Liver (tissue), 9 donors: ENCODE results near the gene ITGB2. TPM values are rescaled to one million over a fixed set of nuclear protein-coding genes. Genes with fewer than 3 reads are reported as not detected.

Experiments used
- DNase-seq: peaks from one replicate; pipeline ENCODE4 v3.0.0-alpha.2; 2017; ENCODE audit warnings: low spot score
- H3K27ac ChIP-seq, 2 donors: one replicate each; pipeline ENCODE4 v1.7.0; 2013; ENCODE audit warnings: inconsistent platforms in 2 of 2, low read length in 2 of 2, control low read depth in 1 of 2, low read depth in 1 of 2, mild to moderate bottlenecking in 1 of 2
- H3K27me3 ChIP-seq, 4 donors: one replicate each; pipeline versions ENCODE4 v1.6.1 to v1.7.0; 2013; ENCODE audit warnings: low read length in 3 of 4, inconsistent platforms in 1 of 4, mild to moderate bottlenecking in 1 of 4, moderate library complexity in 1 of 4; ENCODE audit not compliant: control insufficient read depth in 4 of 4, insufficient read depth in 4 of 4
- H3K36me3 ChIP-seq, 4 donors: one replicate each; pipeline versions ENCODE4 v1.6.1 to v1.7.0; 2013; ENCODE audit warnings: low read length in 3 of 4, mild to moderate bottlenecking in 3 of 4, low read depth in 1 of 4, moderate library complexity in 1 of 4; ENCODE audit not compliant: control insufficient read depth in 4 of 4, insufficient read depth in 3 of 4
- H3K4me1 ChIP-seq, 4 donors: one replicate each; pipeline versions ENCODE4 v1.6.1 to v1.7.0; 2013; ENCODE audit warnings: low read length in 3 of 4, mild to moderate bottlenecking in 3 of 4, moderate library complexity in 1 of 4; ENCODE audit not compliant: control insufficient read depth in 4 of 4, insufficient read depth in 4 of 4
- H3K4me3 ChIP-seq, 3 donors: one replicate each; pipeline versions ENCODE4 v1.6.1 to v1.7.0; 2013; ENCODE audit warnings: low read length in 3 of 3, control low read depth in 1 of 3, low read depth in 1 of 3, mild to moderate bottlenecking in 1 of 3
- H3K9ac ChIP-seq, 2 donors: one replicate each; pipeline ENCODE4 v1.7.0; 2013; ENCODE audit warnings: low read length in 2 of 2, mild to moderate bottlenecking in 2 of 2, moderate library complexity in 2 of 2, control low read depth in 1 of 2, low read depth in 1 of 2
- H3K9me3 ChIP-seq, 4 donors: one replicate each; pipeline versions ENCODE4 v1.6.1 to v1.7.0; 2013; ENCODE audit warnings: low read length in 3 of 4; ENCODE audit not compliant: control insufficient read depth in 4 of 4
- EGR1 ChIP-seq, 2 donors: IDR thresholded peaks; 2 replicates each; pipeline ENCODE4 v1.6.1; 2016 to 2018; ENCODE audit warnings: antibody characterized with exemption in 2 of 2, low read depth in 2 of 2
- FOXA1 ChIP-seq: IDR thresholded peaks from 2 replicates; pipeline ENCODE4 v1.6.1; 2016; ENCODE audit warnings: antibody characterized with exemption
- FOXA2 ChIP-seq: IDR thresholded peaks from 2 replicates; pipeline ENCODE4 v1.6.1; 2016; ENCODE audit warnings: antibody characterized with exemption
- GABPA ChIP-seq, 2 donors: IDR thresholded peaks in 1 of 2; conservative IDR thresholded peaks in 1 of 2; 2 replicates each; pipeline ENCODE4 v1.6.1; 2016; ENCODE audit warnings: antibody characterized with exemption in 2 of 2, mild to moderate bottlenecking in 1 of 2, moderate library complexity in 1 of 2
- HNF4A ChIP-seq, 2 donors: conservative IDR thresholded peaks; 2 replicates each; pipeline ENCODE4 v1.6.1; 2016; ENCODE audit warnings: antibody characterized with exemption in 2 of 2, mild to moderate bottlenecking in 2 of 2
- HNF4G ChIP-seq: IDR thresholded peaks from 2 replicates; pipeline ENCODE4 v1.6.1; 2016; ENCODE audit warnings: antibody characterized with exemption
- JUND ChIP-seq, 2 donors: IDR thresholded peaks; 2 replicates each; pipeline ENCODE4 v1.6.1; 2016; ENCODE audit warnings: antibody characterized with exemption in 2 of 2
- MAX ChIP-seq: IDR thresholded peaks from 2 replicates; pipeline ENCODE4 v1.6.1; 2016; ENCODE audit warnings: antibody characterized with exemption
- NR2F2 ChIP-seq: IDR thresholded peaks from 2 replicates; pipeline ENCODE4 v1.6.1; 2016; ENCODE audit warnings: antibody characterized with exemption
- RAD21 ChIP-seq, 2 donors: IDR thresholded peaks; 2 replicates each; pipeline ENCODE4 v1.6.1; 2016; ENCODE audit warnings: antibody characterized with exemption in 2 of 2, mild to moderate bottlenecking in 2 of 2
- RXRA ChIP-seq, 2 donors: IDR thresholded peaks; 2 replicates each; pipeline ENCODE4 v1.6.1; 2017 to 2018; ENCODE audit warnings: antibody characterized with exemption in 2 of 2, mild to moderate bottlenecking in 1 of 2
- SP1 ChIP-seq: IDR thresholded peaks from 2 replicates; pipeline ENCODE4 v1.6.1; 2018; ENCODE audit warnings: antibody characterized with exemption, mild to moderate bottlenecking
- TAF1 ChIP-seq: conservative IDR thresholded peaks from 2 replicates; pipeline ENCODE4 v1.6.1; 2016; ENCODE audit warnings: antibody characterized with exemption, mild to moderate bottlenecking
- YY1 ChIP-seq: IDR thresholded peaks from 2 replicates; pipeline ENCODE4 v1.6.1; 2016; ENCODE audit warnings: antibody characterized with exemption, mild to moderate bottlenecking
- ZBTB33 ChIP-seq: IDR thresholded peaks from 2 replicates; pipeline ENCODE4 v1.6.1; 2016; ENCODE audit warnings: antibody characterized with exemption
- WGBS: extraction: QIAGEN DNeasy Blood & Tissue Kit; methylation state at CpG from one replicate; pipeline ENCODE4 v1.1.7; 2013; 5-methylcytosine and 5-hydroxymethylcytosine counted together
- polyA plus RNA-seq, 2 donors: library from polyadenylated mRNA; stranded (reverse) in 1 of 2; unstranded in 1 of 2; fragments of 200-250 nt in 1 of 2; fragments of >200 nt in 1 of 2; fragmentation: Nextera tagmentation in 1 of 2; extraction: Ambion mirVana in 1 of 2; gene quantifications; one replicate each; pipeline versions ENCODE4 v1.2.1 to v1.2.3, GENCODE V29; 2013 to 2015
- total RNA-seq, 2 donors: library from RNA; depleted of rRNA; stranded (reverse); fragments of >200 nt; gene quantifications; one replicate each; pipeline ENCODE4 v1.2.3, GENCODE V29; 2014
- TF ChIP-seq, protein P1 (sequence below): IDR thresholded peaks from 2 replicates; pipeline ENCODE4 v1.6.1; 2016; ENCODE audit warnings: antibody characterized with exemption, mild to moderate bottlenecking
- donor health status: healthy.
- donor health status: healthy.
- donor health status: healthy.
- donor health status: healthy.
- donor health status: healthy.

ITGB2 gene
- total and polyA plus RNA-seq, 4 donors, result 9.6 to 50.6 (median 28.7) TPM

DNA sequence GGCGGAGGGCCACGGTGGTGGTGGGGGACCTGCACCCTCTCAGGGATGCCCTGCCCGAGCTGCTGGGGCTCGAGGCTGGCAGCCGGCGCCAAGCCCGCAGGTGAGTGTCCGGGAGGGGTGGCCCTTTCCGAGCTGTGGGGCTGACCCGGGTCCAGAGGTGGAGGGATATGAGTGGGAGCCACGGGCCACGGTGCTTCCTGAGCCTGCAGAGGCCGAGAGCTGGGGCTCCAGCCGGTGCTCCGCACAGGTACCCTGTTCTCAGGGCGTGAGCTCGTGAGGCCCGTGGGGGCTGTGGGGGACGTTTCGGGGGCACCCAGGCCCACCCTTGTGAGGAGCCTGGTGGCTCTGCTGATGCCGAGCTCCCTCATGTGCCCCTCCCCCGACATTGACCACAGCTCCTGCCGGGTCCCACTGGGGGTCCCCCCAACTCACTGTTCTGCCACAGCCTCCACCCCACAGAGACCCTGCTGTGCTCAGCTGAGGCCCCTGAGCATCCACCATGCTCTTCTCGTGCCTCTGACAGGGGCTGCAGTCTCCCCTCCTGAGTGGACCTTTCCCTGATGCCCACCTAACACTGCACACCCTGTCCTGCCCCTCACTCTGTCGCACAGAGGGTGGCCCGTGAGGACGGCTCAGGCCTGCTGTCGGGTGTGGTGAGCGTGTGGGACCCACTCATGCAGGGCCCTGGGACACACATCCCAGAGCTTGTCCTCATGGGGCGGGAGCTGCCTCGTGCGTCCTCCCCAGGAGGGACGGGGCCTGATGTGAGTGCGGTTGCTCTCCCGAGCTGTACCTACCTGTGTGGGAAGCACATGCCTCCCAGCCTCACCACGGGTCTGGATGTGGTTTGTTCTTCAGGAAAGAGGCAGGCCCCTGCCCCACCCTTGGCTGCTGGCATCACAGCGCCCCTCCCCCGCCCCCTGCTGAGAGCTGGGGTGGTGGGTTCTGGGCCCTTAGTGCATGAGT lies 46.7 kb upstream of the ITGB2 start:
- no peaks in the 10 kb centered on the region for H3K27me3 ChIP-seq
- no peak overlapping the region for H3K9ac ChIP-seq
- no peak for TF ChIP-seq HNF4A (conservative IDR thresholded peaks at IDR 0.05)
- TF ChIP-seq ZBTB33, result no peak
- TF ChIP-seq EGR1 (IDR thresholded peaks at IDR 0.05; ENCODE audit: low read depth in 2 of 2), result no peak
- no peak for TF ChIP-seq HNF4G
- TF ChIP-seq NR2F2, result no peak
- no peak for TF ChIP-seq MAX
- TF ChIP-seq SP1, result no peak
- no peak for TF ChIP-seq RAD21 (IDR thresholded peaks at IDR 0.05)
- no peak for TF ChIP-seq JUND (IDR thresholded peaks at IDR 0.05)
- TF ChIP-seq FOXA1, result no peak
- no peak for TF ChIP-seq YY1
- no peak for DNase-seq
- peaks cover 0 to 6% (median 2%) of the 10 kb centered on the region in 4 donors for H3K36me3 ChIP-seq
- H3K4me3 ChIP-seq, result no peak overlapping the region
- H3K4me1 ChIP-seq, result peaks cover 2 to 19% (median 5%) of the 10 kb centered on the region in 4 donors
- WGBS, result 92% methylated on average over 38 of the region's 38 CpGs
- H3K27ac ChIP-seq, result peak overlapping the region; percentile 63 to 80
- H3K9me3 ChIP-seq, result no peaks in the 10 kb centered on the region

- Histone ChIP-seq H3K9ac (no peak overlapping the region), H3K36me3 (peaks cover 0 to 10% (median 3%) of the 10 kb centered on the region in 4 donors), H3K27ac (peak overlapping the region in 1 of 2 donors; percentile 80), H3K9me3 (no peaks in the 10 kb centered on the region), H3K4me1 (peaks cover 2 to 19% (median 5%) of the 10 kb centered on the region in 4 donors), H3K4me3 (no peak overlapping the region), H3K27me3 (no peaks in the 10 kb centered on the region)
- DNase-seq, result no peak
- no peak for TF ChIP-seq EGR1 (IDR thresholded peaks at IDR 0.05; ENCODE audit: low read depth in 2 of 2)
- 84% methylated on average over 30 of the region's 30 CpGs for WGBS
Observed at GRCh38 chr21:44966135-44967081, 45.7 kb upstream of the ITGB2 start.

- 90% methylated on average over 17 of the region's 17 CpGs for WGBS
- Histone ChIP-seq H3K9ac (no peak overlapping the region), H3K27me3 (no peaks in the 10 kb centered on the region), H3K4me3 (no peak overlapping the region), H3K4me1 (peaks cover 2 to 19% (median 5%) of the 10 kb centered on the region in 4 donors), H3K9me3 (no peaks in the 10 kb centered on the region), H3K27ac (no peak overlapping the region), H3K36me3 (peaks cover under 1 to 17% (median 4%) of the 10 kb centered on the region in 4 donors)
- no peak for DNase-seq
- no peak for TF ChIP-seq HNF4G
- TF ChIP-seq RAD21 (IDR thresholded peaks at IDR 0.05), result no peak
- TF ChIP-seq TAF1, result no peak
- no peak for TF ChIP-seq FOXA2
- no peak for TF ChIP-seq RXRA (IDR thresholded peaks at IDR 0.05)
- TF ChIP-seq MAX, result no peak
- TF ChIP-seq SP1, result no peak
- TF ChIP-seq, protein P1, sequence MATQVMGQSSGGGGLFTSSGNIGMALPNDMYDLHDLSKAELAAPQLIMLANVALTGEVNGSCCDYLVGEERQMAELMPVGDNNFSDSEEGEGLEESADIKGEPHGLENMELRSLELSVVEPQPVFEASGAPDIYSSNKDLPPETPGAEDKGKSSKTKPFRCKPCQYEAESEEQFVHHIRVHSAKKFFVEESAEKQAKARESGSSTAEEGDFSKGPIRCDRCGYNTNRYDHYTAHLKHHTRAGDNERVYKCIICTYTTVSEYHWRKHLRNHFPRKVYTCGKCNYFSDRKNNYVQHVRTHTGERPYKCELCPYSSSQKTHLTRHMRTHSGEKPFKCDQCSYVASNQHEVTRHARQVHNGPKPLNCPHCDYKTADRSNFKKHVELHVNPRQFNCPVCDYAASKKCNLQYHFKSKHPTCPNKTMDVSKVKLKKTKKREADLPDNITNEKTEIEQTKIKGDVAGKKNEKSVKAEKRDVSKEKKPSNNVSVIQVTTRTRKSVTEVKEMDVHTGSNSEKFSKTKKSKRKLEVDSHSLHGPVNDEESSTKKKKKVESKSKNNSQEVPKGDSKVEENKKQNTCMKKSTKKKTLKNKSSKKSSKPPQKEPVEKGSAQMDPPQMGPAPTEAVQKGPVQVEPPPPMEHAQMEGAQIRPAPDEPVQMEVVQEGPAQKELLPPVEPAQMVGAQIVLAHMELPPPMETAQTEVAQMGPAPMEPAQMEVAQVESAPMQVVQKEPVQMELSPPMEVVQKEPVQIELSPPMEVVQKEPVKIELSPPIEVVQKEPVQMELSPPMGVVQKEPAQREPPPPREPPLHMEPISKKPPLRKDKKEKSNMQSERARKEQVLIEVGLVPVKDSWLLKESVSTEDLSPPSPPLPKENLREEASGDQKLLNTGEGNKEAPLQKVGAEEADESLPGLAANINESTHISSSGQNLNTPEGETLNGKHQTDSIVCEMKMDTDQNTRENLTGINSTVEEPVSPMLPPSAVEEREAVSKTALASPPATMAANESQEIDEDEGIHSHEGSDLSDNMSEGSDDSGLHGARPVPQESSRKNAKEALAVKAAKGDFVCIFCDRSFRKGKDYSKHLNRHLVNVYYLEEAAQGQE, result no peak
- TF ChIP-seq NR2F2, result no peak
- TF ChIP-seq EGR1 (IDR thresholded peaks at IDR 0.05; ENCODE audit: low read depth in 2 of 2), result no peak
- no peak for TF ChIP-seq GABPA (IDR thresholded peaks at IDR 0.05 in 1 of 2, conservative IDR thresholded peaks at IDR 0.05 in 1 of 2)
Observed at GRCh38 chr21:44965251-44966022, 44.7 kb upstream of the ITGB2 start.
